HG02884 (cell line): ENCODE results near the gene SCMH1.
A peak's percentile ranks its signal among the peaks of the same experiment; 100 is the strongest.

ENCODE experiments used
- ATAC-seq: cut with Tn5 transposase; IDR thresholded peaks from one replicate; pipeline ENCODE4 v1.9.1; 2021; ENCODE audit warnings: mild to moderate bottlenecking, moderate library complexity; ENCODE audit not compliant: unreplicated experiment

The SCMH1 gene

GRCh38 chr1:40980453-40981121 lies 261.5 kb downstream of the SCMH1 start:
- ATAC-seq = peak; percentile 4

- peak; percentile 18 for ATAC-seq
Observed at GRCh38 chr1:40980068-40980452, 262.0 kb downstream of the SCMH1 start.

- ATAC-seq = peak; percentile 89
Observed at GRCh38 chr1:40979241-40980067, 262.7 kb downstream of the SCMH1 start, which contains the start of gene CTPS1. Gene CTPS1, plus strand, starts transcription at chr1:40979696. Its CDS starts 3,595 bp downstream, at chr1:40983291.

DNA sequence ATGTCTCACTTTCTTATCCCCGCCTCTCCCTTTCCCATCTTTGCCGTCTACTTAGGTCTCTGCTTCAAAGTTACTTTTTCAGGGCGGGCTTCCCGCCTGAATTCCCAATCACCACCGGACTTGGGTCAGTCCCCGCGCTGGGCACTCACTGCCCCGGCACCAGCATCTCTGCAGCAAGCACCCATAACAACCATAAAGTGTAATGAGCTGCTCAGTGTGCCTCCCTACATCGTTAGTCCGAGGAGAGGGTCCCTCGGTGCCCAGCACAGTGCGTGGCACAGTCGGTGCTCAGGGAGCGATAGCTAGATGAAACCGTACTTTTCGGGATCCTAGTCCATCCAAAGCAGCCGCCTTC lies 263.2 kb downstream of the SCMH1 start:
- no peak for ATAC-seq

GRCh38 chr1:40977716-40978115 lies 264.4 kb downstream of the SCMH1 start:
- ATAC-seq = no peak
